Colonic mucosa (tissue), 4 donors: Measurements from ENCODE around the gene SHISA6. TPM values are rescaled to one million over a fixed set of nuclear protein-coding genes. Genes with fewer than 3 reads are reported as not detected.
A peak's percentile ranks its signal among the peaks of the same experiment; 100 is the strongest.

Experiments
- DNase-seq: peaks from one replicate; pipeline ENCODE4 v3.0.0-alpha.2; 2020
- H3K27ac ChIP-seq: fragments of 200-600 bp; one replicate; pipeline ENCODE4 v1.8.0; 2021
- H3K27me3 ChIP-seq: fragments of 200-600 bp; one replicate; pipeline ENCODE4 v1.8.0; 2021
- H3K36me3 ChIP-seq: fragments of 200-600 bp; one replicate; pipeline ENCODE4 v1.8.0; 2021
- H3K4me1 ChIP-seq: fragments of 200-600 bp; one replicate; pipeline ENCODE4 v1.8.0; 2021; ENCODE audit warnings: mild to moderate bottlenecking
- H3K4me3 ChIP-seq: fragments of 200-600 bp; one replicate; pipeline ENCODE4 v1.8.0; 2021
- H3K9ac ChIP-seq, 2 donors: one replicate each; pipeline ENCODE4 v1.7.0; 2013; ENCODE audit warnings: control low read depth in 2 of 2, low read depth in 2 of 2, low read length in 2 of 2
- H3K9me3 ChIP-seq: fragments of 200-600 bp; one replicate; pipeline ENCODE4 v1.8.0; 2021
- CTCF ChIP-seq: fragments of 200-600 bp; IDR thresholded peaks from one replicate; pipeline ENCODE4 v1.8.0; 2022; ENCODE audit warnings: antibody characterized with exemption, mild to moderate bottlenecking
- intact Hi-C: fragments of 100-400 bp; cut with DNase I; formaldehyde crosslinking; loops from one replicate; pipeline ENCODE4 v1.14.1; 2022
- total RNA-seq, 2 donors: library from RNA; stranded (reverse); fragmentation: NEBNext Ultra II Directional in 1 of 2; extraction: Animal tissue kit (Norgen Biotek cat#: 25700) in 1 of 2; gene quantifications; one replicate each; pipeline ENCODE4 v1.2.1, GENCODE V29; 2021
- donor health status: healthy.
- donor health status: DM: no; HTN: no; CAD: no.
- donor health status: DM: no; HTN: no; CAD: no.

The SHISA6 gene
- total RNA-seq, 2 donors from 2014 or later = 0.45 to 0.59 TPM

DNA sequence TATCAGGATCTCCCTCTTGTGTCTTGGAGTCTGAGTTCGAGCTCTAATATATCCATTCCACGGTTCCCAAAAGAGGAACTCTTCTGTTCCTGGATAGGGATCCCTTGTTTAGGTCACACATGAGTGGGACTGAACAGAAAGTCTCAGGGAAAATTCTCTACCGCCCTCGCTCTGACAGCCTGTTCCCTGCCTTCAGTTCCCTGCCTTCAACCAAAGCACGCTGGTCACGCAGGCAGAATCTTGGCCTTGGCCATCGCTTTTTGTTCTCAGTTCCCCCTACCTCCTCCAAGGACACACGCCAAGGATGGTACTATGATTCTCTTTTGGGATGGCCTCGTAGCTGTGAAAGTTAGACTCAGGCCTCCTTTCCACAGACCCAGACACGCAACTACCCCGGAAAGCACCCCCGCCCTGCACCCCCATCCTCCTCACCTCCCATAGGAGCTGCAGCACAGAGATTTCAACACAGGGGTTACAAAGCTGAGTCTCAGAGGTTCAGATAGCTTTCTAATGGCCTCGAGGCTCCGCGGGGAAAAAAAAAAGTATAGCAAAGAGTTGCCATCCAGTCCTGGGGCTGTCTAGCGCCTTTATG lies 1.5 kb upstream of the SHISA6 start:
- TF ChIP-seq CTCF = no peak
- Histone ChIP-seq H3K36me3 (no peaks in the 10 kb centered on the region), H3K27me3 (peaks cover 26% of the 10 kb centered on the region), H3K4me1 (no peaks in the 10 kb centered on the region), H3K9me3 (no peaks in the 10 kb centered on the region), H3K4me3 (no peak overlapping the region), H3K9ac (no peak overlapping the region), H3K27ac (no peak overlapping the region)
- no peak for DNase-seq
- intact Hi-C loops = no loop called here

- no peaks in the 10 kb centered on the region for H3K9me3 ChIP-seq
These were observed 772 bp upstream of the SHISA6 start for GRCh38 chr17:11240041-11240840.

GRCh38 chr17:11241611-11242226 lies 706 bp downstream of the SHISA6 start:
- no peak overlapping the region for H3K4me3 ChIP-seq

More at GRCh38 chr17:11240041-11240840, 772 bp upstream of the SHISA6 start:
- H3K4me3 ChIP-seq = peak overlapping the region; percentile 20
- intact Hi-C loops = no loop called here
- TF ChIP-seq CTCF = no peak
- no peaks in the 10 kb centered on the region for H3K4me1 ChIP-seq
- H3K36me3 ChIP-seq = no peaks in the 10 kb centered on the region
- H3K27ac ChIP-seq = no peak overlapping the region
- DNase-seq = peak; percentile 22
- no peak overlapping the region for H3K9ac ChIP-seq
- peaks cover 26% of the 10 kb centered on the region for H3K27me3 ChIP-seq

DNA sequence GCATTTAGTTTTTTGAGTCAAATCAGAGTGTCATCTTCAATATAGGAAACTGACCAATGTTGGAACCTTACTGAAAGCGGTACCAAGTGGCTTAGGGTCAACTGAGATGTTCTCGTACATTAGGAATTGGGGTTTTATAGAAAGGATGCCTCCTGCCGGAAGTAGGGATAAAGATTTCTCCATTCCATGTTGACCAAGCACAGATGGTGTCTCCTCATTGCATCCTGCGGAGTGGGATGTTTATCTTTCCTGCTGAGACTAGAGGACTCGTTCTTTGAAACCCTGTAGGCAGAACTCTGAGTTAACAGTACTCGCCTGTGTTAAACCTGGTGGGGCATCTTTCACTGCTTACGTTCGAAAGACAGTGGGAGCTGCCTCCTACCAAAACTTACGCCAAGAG lies 1.4 kb downstream of the SHISA6 start:
- H3K4me3 ChIP-seq = no peak overlapping the region
- intact Hi-C loops = no loop called here
- TF ChIP-seq CTCF = no peak
- no peak overlapping the region for H3K9ac ChIP-seq
- peaks cover 26% of the 10 kb centered on the region for H3K27me3 ChIP-seq
- H3K9me3 ChIP-seq = no peaks in the 10 kb centered on the region
- H3K4me1 ChIP-seq = no peaks in the 10 kb centered on the region
- H3K27ac ChIP-seq = no peak overlapping the region
- no peaks in the 10 kb centered on the region for H3K36me3 ChIP-seq
- DNase-seq = no peak

More at GRCh38 chr17:11241611-11242226, 706 bp downstream of the SHISA6 start:
- Histone ChIP-seq H3K36me3 (no peaks in the 10 kb centered on the region), H3K9me3 (no peaks in the 10 kb centered on the region), H3K4me1 (no peaks in the 10 kb centered on the region), H3K27ac (no peak overlapping the region), H3K27me3 (peaks cover 26% of the 10 kb centered on the region), H3K9ac (no peak overlapping the region)
- intact Hi-C loops = no loop called here
- DNase-seq = peak; percentile 21
- TF ChIP-seq CTCF = no peak

- no peak for TF ChIP-seq CTCF
- Histone ChIP-seq H3K4me3 (no peak overlapping the region), H3K36me3 (no peaks in the 10 kb centered on the region), H3K4me1 (no peaks in the 10 kb centered on the region), H3K27me3 (peaks cover 20% of the 10 kb centered on the region), H3K9me3 (no peaks in the 10 kb centered on the region), H3K27ac (no peak overlapping the region), H3K9ac (no peak overlapping the region)
- intact Hi-C loops = no loop called here
- DNase-seq = no peak
These were observed 3.8 kb downstream of the SHISA6 start for GRCh38 chr17:11244776-11245175.
